Spleen (tissue), 7 donors: ENCODE results near the gene TRIM47.

Experiments used
- CTCF ChIP-seq, 11 experiments: fragments of 200-600 bp in 7 of 11; fragments of 450-650 bp in 4 of 11; sonication (generic) in 4 of 11; IDR thresholded peaks in 8 of 11; conservative IDR thresholded peaks in 3 of 11; 1 replicate in 7 of 11; 2 replicates in 4 of 11; pipeline versions ENCODE4 v1.4.0 to v1.8.0; 2016 to 2021; ENCODE audit warnings: antibody characterized with exemption in 11 of 11, inconsistent platforms in 4 of 11, mild to moderate bottlenecking in 1 of 11
- POLR2A ChIP-seq, 3 donors: fragments of 450-650 bp; IDR thresholded peaks; one replicate each; pipeline ENCODE4 v1.5.1; 2017; ENCODE audit warnings: antibody characterized with exemption in 3 of 3, mild to moderate bottlenecking in 1 of 3
- donor health status: DM: no; HTN: no; CAD: no; lungs with moderate emphysema.
- donor health status: DM: no; HTN: no; CAD: no.
- donor health status: DM: no; HTN: no; CAD: no.

- TF ChIP-seq CTCF (IDR thresholded peaks at IDR 0.05 in 8 of 11, conservative IDR thresholded peaks at IDR 0.05 in 3 of 11) = no peak
- no peak for TF ChIP-seq POLR2A (IDR thresholded peaks at IDR 0.05)
Observed at GRCh38 chr17:75888484-75888883, 10.1 kb upstream of the TRIM47 start.
